Heart right ventricle (tissue), 16 donors: ENCODE results near the gene ATG5. TPM values are rescaled to one million over a fixed set of nuclear protein-coding genes. Genes with fewer than 3 reads are reported as not detected.

Experiments used
- ATAC-seq, 8 donors: fragments of 200-7000 bp; cut with Tn5 transposase; one replicate each; pipeline ENCODE4 v1.9.1; 2020; ENCODE audit warnings: mild to moderate bottlenecking in 8 of 8, moderate library complexity in 8 of 8, moderate number of reproducible peaks in 1 of 8
- DNase-seq, 2 donors: peaks; one replicate each; pipeline ENCODE4 v3.0.0-alpha.2; 2020
- H3K27ac ChIP-seq, 10 donors: fragments of 200-600 bp; sonication (generic) in 2 of 10; one replicate each; pipeline versions ENCODE4 v1.5.0 to v1.8.0; 2020 to 2022; ENCODE audit warnings: mild to moderate bottlenecking in 3 of 10
- H3K27me3 ChIP-seq, 7 donors: fragments of 200-600 bp; one replicate each; pipeline ENCODE4 v1.8.0; 2021 to 2022; ENCODE audit warnings: mild to moderate bottlenecking in 2 of 7
- H3K36me3 ChIP-seq, 9 donors: fragments of 200-600 bp; sonication (generic) in 1 of 9; one replicate each; pipeline versions ENCODE4 v1.5.0 to v1.8.0; 2020 to 2022; ENCODE audit warnings: mild to moderate bottlenecking in 2 of 9
- H3K4me1 ChIP-seq, 9 donors: fragments of 200-600 bp; sonication (generic) in 1 of 9; one replicate each; pipeline versions ENCODE4 v1.5.0 to v1.8.0; 2020 to 2022; ENCODE audit warnings: mild to moderate bottlenecking in 4 of 9
- H3K4me3 ChIP-seq, 10 donors: fragments of 200-600 bp; sonication (generic) in 2 of 10; one replicate each; pipeline versions ENCODE4 v1.5.0 to v1.8.0; 2020 to 2022; ENCODE audit warnings: mild to moderate bottlenecking in 7 of 10, moderate library complexity in 2 of 10
- H3K9me3 ChIP-seq, 11 donors: fragments of 200-600 bp in 10 of 11; sonication (generic) in 2 of 11; one replicate each; pipeline versions ENCODE4 v1.5.0 to v1.8.0; 2013 to 2022; ENCODE audit warnings: mild to moderate bottlenecking in 2 of 11, control low read depth in 1 of 11, moderate library complexity in 1 of 11
- CTCF ChIP-seq, 9 donors: fragments of 200-600 bp; sonication (generic) in 2 of 9; IDR thresholded peaks; one replicate each; pipeline versions ENCODE4 v1.5.0 to v1.8.0; 2021 to 2022; ENCODE audit warnings: antibody characterized with exemption in 9 of 9, mild to moderate bottlenecking in 5 of 9, moderate library complexity in 1 of 9
- WGBS, 2 donors: extraction: QIAGEN DNeasy Blood & Tissue Kit; methylation state at CpG; one replicate each; pipeline ENCODE4 v1.1.7; 2013; ENCODE audit warnings: inconsistent platforms in 1 of 2; 5-methylcytosine and 5-hydroxymethylcytosine counted together
- intact Hi-C, 10 donors: fragments of 100-400 bp; cut with DNase I; formaldehyde crosslinking; loops; one replicate each; pipeline versions ENCODE4 v1.11.1 to v1.14.2; 2022
- polyA plus RNA-seq, 2 donors: library from polyadenylated mRNA; stranded (reverse); fragments of 200-250 nt; gene quantifications; one replicate each; pipeline ENCODE4 v1.2.3, GENCODE V29; 2013
- total RNA-seq, 10 donors: library from RNA; stranded (reverse); fragmentation: NEBNext Ultra II Directional in 3 of 10; extraction: Animal tissue kit (Norgen Biotek cat#: 25700) in 3 of 10; gene quantifications; one replicate each; pipeline versions ENCODE4 v1.2.1 to v1.2.4, GENCODE V29; 2021 to 2023
- donor health status: Arrhythmogenic right ventricular cardiomyopathy.
- donor health status: ischemic (EF 13 %, LVEDD 7.1; RV severe dilation, severe dysfunction).
- donor health status: healthy with polysubstance abuse.
- donor health status: DM: no; HTN: yes; CAD: no.
- donor health status: DM: no; HTN: no; CAD: no.
- donor health status: ischemic (EF 25% LVEDD 6.9; RV normal size, moderate dysfunction).
- donor health status: ischemic (EF 25% LVEDD 5.7; RV mildly dilated, moderate dysfunction).
- donor health status: healthy.
- donor health status: DM: yes; HTN: yes; CAD: no.
- donor health status: Ischemic cardiomyopathy.
- donor health status: ischemic (EF 35%, LVEDD 5.7; RV mildly dilated, moderate dysfunction).
- donor health status: nonischemic (EF 11% LVEDD 7.7; RV severe dilation, severe dysfunction).
- donor health status: DM: yes; HTN: yes; CAD: no.
- donor health status: PGD.
- donor health status: ischemic (EF 29% LVEDD 5.4; RV normal size, mild dysfunction).
- donor health status: nonischemic (EF 23%, LVEDD 6.1; RV moderate dilation, normal function).

Gene ATG5
- total and polyA plus RNA-seq, 12 donors, result 12.6 to 18.0 (median 15.0) TPM

GRCh38 chr6:106281088-106281487, 44.5 kb downstream of the ATG5 start:
- intact Hi-C loops, result no loop called here
- ATAC-seq (no peak), DNase-seq (no peak)
- Histone ChIP-seq H3K4me1 (peaks cover 0 to 10% (median 0%) of the 10 kb centered on the region in 9 donors), H3K36me3 (peaks cover 0 to 31% (median 0%) of the 10 kb centered on the region in 9 donors), H3K27me3 (no peaks in the 10 kb centered on the region), H3K9me3 (no peaks in the 10 kb centered on the region), H3K27ac (no peak overlapping the region), H3K4me3 (no peak overlapping the region)
- TF ChIP-seq CTCF (IDR thresholded peaks at IDR 0.05), result no peak

- H3K9me3 ChIP-seq, result no peaks in the 10 kb centered on the region
- H3K27me3 ChIP-seq, result no peaks in the 10 kb centered on the region
- peaks cover 0 to 34% (median 0%) of the 10 kb centered on the region in 9 donors for H3K36me3 ChIP-seq
- TF ChIP-seq CTCF (IDR thresholded peaks at IDR 0.05), result no peak
- H3K4me1 ChIP-seq, result peaks cover 0 to 10% (median 0%) of the 10 kb centered on the region in 9 donors
- no peak overlapping the region for H3K4me3 ChIP-seq
- ATAC-seq, result no peak
- no peak overlapping the region for H3K27ac ChIP-seq
- intact Hi-C loops, result no loop called here
- DNase-seq, result no peak
- 64 to 72% methylated on average over 1 of the region's 1 CpG for WGBS, 2 donors
These were observed 46.4 kb downstream of the ATG5 start for GRCh38 chr6:106279179-106279578.

GRCh38 chr6:106275692-106276091, 49.9 kb downstream of the ATG5 start:
- no peak for TF ChIP-seq CTCF (IDR thresholded peaks at IDR 0.05)
- DNase-seq, result no peak
- Histone ChIP-seq H3K27ac (no peak overlapping the region), H3K9me3 (no peaks in the 10 kb centered on the region), H3K4me3 (no peak overlapping the region), H3K4me1 (peaks cover 0 to 16% (median 0%) of the 10 kb centered on the region in 9 donors), H3K27me3 (no peaks in the 10 kb centered on the region), H3K36me3 (peaks cover 0 to 34% (median 0%) of the 10 kb centered on the region in 9 donors)
- WGBS, 2 donors, result 94 to 95% methylated on average over 5 of the region's 5 CpGs
- ATAC-seq, result no peak
- intact Hi-C loops, result no loop called here

GRCh38 chr6:106273087-106273486, 52.5 kb downstream of the ATG5 start:
- intact Hi-C loops, result no loop called here
- 89 to 91% methylated on average over 1 of the region's 1 CpG for WGBS, 2 donors
- peaks cover 0 to 19% (median 0%) of the 10 kb centered on the region in 9 donors for H3K36me3 ChIP-seq
- no peak for DNase-seq
- H3K9me3 ChIP-seq, result peaks cover 0 to 14% (median 2%) of the 10 kb centered on the region in 11 donors
- peaks cover 0 to 16% (median 0%) of the 10 kb centered on the region in 9 donors for H3K4me1 ChIP-seq
- no peak for ATAC-seq
- no peak for TF ChIP-seq CTCF (IDR thresholded peaks at IDR 0.05)
- H3K27ac ChIP-seq, result no peak overlapping the region
- H3K27me3 ChIP-seq, result no peaks in the 10 kb centered on the region
- H3K4me3 ChIP-seq, result no peak overlapping the region
